Hematopoietic multipotent progenitor cell treated with erythropoietin and hydrocortisone succinate and interleukin-3 and kit ligand, for 8 days (in vitro differentiated cells): ENCODE measurements around the gene SOX18.

Experiments used
- DNase-seq: peaks from one replicate; pipeline ENCODE4 v3.0.0-alpha.2; 2015

The SOX18 gene

GRCh38 chr20:64067733-64068307 lies 18.4 kb upstream of the SOX18 start:
- no peak for DNase-seq

DNA sequence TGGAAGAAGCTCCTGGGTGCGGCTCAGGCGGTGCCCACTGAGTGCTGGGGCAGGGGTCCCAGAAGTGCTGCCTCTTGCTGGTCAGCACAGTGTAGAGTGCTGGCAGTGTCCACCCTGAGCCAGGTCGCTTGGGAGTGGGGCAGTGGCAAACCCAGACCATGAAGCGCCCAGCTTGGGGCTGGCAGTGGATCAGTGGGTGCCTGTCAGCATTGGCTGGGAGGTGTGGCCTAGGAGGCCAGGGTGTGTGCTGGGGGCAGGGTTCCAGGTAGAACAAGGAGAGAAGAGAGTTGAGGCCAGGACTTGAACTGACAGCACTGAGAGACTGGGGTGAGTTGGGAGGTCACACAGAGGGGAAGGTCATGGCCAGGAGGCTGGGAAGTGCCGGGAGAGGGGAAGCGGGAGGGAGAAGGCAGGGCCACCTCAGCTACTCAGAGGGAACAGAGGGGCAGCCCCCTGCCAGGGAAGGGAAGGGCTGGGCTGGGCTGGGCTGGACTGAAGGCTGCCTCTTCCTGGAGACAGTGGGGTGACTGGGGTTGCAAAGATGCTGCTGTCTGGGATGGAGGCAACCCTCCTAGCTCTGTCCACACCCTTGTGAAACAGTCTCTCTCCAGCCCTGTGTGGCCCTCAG lies 17.7 kb upstream of the SOX18 start:
- no peak for DNase-seq

DNA sequence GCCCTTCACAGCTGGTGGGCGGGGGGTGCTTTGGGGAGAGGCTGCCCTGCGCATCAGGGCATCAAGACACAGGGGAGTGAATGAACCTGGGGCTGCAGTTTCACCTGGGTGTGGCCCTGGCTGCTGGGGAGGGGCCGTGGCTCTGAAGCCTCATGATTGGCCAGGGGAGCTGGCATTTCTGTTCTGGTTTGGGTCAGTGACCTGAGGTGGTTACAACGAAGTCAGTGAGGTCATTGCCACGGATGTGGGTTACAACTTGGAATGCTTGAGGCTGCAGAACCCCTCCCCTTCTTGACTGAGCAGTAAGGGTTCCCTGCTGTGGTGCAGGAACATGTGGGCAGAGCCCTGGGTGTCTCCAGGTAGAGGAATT lies 16.5 kb upstream of the SOX18 start:
- no peak for DNase-seq

DNA sequence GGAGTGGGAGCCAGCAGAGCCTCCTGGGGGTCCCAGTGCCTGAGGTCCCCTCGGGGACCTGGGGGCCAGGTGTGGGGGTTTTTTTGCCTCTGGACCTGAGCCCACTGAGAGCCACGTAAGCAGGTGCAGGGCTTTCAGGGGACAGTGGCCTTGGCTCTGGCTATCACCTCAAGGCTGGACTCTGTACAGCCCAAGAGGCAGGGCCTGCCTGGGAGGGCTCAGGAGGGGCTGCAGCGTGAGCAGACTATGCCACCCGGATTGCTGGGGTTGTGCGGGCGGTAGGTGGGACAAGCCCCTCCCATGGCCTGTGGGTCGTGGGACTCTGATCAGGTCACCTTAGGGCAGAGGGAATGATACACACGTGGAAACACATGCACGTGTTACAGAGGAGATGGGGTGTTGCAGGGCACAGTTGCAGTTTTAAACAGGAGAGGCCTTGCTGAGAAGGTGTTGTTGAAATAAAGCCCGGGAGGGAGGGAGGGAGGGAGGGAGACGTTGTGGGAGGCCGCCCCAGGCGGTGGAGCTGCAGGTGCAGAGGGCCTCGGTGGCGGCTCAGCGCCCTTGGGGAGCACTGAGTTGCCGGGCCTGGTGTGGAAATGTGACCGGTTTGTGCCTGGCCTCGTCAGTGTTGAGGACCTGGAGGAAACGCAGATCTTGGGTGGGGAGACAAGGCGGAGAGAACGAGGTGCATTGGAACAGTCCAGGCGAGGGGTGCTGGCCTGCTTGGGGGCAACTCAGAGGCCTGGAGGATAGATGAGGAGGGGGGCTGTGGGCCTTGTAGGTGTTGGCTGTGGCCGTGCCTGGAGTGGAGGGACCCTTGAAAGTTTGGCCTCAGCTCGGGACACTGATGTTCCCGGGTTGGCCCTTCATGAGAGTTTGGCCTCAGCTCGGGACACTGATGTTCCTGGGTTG lies 15.9 kb upstream of the SOX18 start:
- DNase-seq, result no peak

- no peak for DNase-seq
Measured at GRCh38 chr20:64064145-64064698, 14.8 kb upstream of the SOX18 start.

DNA sequence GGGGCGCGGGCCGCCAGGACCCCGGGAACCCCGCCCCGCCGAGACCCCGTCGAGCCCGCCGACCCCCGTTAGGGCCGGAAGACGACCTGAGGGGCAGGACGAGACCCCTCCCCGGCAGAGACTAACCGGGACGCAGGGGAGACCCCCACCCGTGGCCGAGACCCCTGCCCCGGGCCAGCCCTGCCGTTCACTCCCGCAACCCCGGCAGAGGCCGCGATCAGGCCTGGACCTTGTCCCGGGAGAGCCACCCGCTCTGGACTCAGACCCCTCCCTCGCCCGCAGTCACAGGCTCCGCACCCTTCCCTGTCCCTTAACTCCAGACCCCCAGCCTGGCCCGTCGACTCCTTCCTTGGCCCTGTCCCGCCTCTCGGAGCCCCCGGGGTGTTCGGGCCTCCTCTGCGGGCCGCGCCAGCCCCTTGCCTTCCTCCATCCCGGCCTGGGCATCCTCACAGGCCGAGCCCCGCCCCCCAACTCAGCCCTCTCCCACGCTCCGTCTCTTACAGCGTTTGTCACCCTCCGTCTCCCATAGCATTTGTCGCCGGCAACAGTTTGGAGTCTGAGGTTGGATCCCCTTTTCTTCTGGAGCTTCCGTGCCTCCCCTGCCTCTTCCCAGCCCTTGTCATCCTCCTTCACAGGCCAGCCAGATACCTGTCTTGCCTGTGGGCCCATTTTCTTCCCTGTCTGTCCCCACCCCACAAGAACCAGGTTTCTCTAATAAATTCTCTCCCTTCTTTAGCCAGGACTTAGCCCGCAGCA lies 14.1 kb upstream of the SOX18 start:
- no peak for DNase-seq

DNA sequence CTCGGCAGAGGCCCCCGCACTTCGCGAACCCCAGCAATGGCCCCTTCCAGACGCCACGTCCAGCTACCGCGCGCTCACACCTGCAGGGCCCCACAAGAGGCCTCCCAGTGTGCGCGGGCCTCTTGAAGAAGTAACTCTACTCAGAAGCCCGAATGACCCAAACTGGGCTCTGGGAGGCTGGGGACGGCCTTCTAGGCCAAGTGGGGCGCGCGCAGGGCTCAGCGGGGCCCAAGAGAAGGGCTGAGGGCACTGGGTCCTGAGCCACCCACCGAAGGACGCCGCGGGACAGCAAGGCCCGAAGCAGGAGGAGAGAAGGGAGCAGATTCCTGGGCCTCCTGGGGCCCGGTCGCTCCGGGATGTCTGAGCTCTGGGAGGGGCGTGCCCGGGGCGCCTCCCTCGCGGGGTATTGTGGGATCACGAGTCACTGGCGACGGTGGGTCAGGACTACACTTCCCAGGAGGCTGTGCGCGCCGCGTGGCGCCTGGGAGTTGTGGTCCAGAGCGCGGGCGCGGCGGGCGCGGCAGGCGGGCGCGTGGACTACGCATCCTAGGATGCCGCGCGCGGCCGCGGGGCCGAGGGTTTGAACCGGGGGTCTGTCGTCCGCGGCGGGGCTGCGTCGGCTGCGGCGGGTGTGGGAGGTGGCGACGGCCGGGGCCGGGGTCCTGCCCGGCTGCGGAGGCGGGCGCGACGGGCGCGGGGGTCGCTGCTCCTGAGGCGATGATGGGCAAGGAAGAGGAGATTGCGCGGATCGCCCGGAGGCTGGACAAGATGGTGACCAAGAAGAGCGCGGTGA lies 13.4 kb upstream of the SOX18 start, which contains the start of gene TCEA2:
TCEA2 (plus strand) TSS at position 603 of the 793 bp plus-strand sequence; CDS start at position 718, 115 bp downstream.
- DNase-seq, result peak; percentile 92

GRCh38 chr20:64062276-64062595 lies 12.8 kb upstream of the SOX18 start:
- no peak for DNase-seq

DNA sequence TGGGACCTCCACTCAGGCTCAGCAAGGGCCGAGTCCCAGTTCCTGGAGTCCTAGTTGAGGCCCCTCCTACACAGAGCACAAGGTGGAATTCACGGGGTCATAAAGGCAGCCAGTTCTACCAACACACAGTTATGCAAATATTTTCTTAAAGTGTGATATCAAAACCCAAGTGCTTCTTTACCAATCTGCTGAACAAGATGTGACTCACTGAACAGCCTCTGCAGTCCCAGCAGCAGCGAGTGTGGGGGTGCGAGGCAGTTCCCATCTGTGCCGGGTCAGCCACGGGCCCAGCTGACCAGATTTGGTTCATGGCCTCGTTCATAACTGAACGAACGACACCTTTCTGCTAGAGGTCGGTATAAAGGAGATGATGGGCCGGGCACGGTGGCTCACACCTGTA lies 9.1 kb upstream of the SOX18 start:
- no peak for DNase-seq

- DNase-seq, result peak; percentile 58
Measured at GRCh38 chr20:64057628-64058498, 8.4 kb upstream of the SOX18 start.

DNA sequence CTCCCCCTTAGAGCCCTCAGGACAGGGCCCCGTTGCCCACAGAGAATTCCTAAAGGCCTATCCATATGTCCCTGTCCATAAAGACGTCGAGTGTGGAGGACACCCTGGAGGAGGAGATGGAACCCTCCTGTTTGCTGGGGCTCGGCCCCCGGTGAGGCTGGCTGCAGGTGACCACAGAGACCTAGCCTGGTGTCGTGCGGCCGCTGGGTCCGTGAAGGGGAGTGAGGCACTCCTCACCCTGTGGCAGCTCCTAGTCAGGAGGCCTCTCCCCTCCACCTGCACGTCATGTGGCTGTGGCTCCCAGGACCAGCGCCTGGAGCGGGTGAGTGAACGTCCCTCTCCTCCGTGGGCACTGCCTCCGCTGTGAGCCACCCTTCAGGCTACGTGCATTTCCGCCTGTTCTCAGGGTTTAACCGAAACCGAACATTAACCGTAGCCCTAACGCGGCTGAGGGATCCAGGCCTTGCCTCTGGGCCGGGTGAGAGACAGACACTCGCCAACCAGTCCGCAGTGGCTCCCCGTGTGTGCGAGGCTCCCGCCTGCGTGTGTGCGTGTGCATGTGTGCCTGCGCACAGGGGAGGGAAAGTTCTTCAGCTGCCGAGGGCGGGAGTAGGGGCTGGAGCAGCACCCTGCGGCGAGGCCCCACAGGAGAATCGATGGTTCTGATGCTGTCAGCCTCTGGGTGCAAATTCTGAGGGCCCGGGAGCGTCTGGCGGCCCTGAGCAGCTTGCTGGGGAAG lies 7.6 kb upstream of the SOX18 start:
- DNase-seq, result no peak

- no peak for DNase-seq
Measured at GRCh38 chr20:64056639-64056888, 7.1 kb upstream of the SOX18 start.

GRCh38 chr20:64055893-64056638 lies 6.6 kb upstream of the SOX18 start:
- DNase-seq, result no peak

DNA sequence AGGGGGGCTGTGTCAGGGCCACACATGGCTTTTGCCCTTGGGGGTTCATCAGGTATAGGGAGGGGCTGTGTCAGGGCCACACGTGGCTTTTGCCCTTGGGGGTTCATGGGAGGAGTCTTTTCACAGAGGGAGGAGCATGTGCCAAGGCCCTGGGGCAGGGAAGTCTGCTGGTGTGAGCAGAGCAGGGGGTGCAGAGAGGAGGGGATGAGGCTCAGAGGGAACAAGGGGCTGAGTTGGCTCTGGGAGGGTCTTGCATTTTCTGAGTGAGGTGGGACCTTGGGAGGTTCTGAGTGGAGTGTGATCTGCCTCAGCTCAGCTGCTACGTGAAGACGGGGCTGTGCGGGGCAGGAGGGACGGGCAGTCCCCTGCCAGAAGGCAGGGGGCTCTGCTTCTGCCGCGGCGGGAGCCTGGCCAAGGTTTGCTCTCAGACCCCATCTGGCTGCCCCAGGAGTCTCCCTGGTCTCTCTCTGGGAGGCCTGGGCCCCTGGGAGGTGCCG lies 6.0 kb upstream of the SOX18 start:
- DNase-seq, result no peak

GRCh38 chr20:64053841-64054661 lies 4.6 kb upstream of the SOX18 start:
- peak; percentile 44 for DNase-seq

DNA sequence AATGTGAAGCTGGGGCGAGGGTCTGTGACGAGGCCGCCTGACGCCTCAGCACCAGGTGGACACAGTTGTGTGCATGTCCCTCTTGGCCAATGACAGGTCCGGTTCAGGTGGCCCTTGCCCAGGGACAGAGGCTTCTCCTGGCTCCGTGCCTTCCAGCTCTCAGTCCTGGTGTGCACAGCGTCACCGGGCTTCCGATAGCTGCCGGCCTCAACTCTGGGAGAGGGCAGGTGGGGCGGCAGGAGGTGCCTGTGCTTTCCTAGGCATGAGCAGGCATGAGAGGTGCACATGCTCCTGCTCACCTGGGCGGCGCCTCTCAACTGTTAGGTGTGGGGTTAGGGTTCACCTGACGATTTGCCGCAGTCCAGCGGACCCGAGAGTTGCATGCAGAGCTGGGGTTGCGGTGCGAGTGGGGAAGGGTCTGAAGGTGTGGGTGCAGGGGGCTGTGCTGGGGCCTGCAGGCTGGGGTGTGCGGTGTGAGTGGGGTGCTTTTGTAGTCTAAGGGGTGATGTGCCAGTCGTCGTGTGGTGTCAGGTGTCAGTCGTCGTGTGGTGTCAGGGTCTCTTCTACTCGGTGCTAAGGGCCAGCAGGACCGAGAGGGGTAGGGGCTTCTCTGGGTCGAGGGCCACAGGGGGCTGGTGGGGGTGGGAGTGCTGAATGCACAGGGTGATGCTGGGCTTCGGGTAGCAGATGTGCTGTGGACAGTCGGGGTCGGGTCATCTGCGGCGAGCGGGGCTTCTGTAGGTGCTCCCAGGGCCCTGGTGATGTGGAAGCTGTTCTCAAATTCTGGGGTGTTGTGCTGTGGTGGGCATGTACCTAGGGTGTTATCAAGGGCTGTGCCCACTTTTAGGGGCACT lies 3.8 kb upstream of the SOX18 start:
- DNase-seq, result no peak

- DNase-seq, result no peak
Measured at GRCh38 chr20:64052326-64052722, 2.9 kb upstream of the SOX18 start.
